GM18870 (cell line): ENCODE data around the gene AP4M1.
A peak's percentile ranks its signal among the peaks of the same experiment; 100 is the strongest.
"Not testable (repeated sequence)": the region's sequence is repeated elsewhere in the genome, so short reads cannot be mapped to it uniquely, and the experiment has no call there.

Experiments
- ATAC-seq: cut with Tn5 transposase; IDR thresholded peaks from one replicate; pipeline ENCODE4 v1.9.1; 2021; ENCODE audit warnings: moderate library complexity; ENCODE audit not compliant: unreplicated experiment

AP4M1 gene

DNA sequence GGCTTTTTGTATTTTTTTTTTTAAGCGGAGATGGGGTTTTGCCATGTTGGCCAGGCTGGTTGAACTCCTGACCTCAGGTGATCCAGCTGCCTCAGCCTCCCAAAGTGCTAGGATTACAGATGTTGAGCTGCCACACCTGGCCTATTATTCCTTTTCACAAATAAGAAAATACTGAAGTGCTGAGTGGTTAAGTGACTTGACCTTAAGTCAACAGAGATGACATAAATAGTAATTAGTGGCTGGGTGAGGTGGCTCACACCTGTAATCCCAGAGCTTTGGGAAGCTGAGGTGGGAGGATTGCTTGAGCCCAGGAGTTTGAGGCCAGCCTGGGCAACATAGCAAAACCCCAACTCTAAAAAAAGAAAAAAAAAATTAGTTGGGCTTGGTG lies 28.8 kb downstream of the AP4M1 start:
- not testable (repeated sequence) for ATAC-seq

DNA sequence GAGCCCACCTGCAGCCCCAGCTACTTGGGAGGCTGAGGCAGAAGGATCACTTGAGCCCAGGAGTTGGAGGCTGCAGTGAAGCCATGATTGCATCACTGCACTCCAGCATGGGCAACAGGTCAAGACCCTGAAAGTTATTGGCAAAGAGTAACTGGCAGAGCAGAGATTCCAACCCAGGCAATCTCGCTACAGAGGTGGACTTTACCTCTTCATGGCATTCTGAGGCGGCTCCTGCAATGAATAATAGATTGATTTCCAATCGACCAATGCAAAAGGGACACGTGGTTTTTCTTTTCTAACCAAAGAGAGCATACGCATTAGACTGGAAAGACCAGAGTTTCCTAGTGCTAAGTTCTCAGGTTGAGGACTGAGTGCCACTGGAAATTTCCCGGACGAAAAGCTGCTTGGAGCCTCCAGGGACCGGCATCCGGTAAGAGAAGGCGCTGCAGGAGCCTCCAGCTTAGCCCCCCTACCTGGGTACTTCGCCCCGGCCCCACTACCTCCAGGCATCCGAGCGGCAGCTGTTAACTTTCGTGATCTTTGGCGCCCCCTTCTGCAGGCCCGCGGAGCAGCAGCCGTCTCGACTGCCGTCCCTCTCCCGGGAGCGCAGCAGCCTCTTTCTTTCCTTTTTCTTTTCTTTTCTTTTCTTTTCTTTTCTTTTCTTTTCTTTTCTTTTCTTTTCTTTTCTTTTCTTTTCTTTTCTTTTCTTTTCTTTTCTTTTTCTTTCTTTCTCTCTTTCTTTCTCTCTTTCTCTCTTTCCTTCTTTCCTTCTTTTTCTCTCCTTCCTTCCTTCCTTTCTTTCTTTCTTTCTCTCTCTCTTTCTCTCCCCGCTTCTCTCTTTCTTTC lies 29.4 kb downstream of the AP4M1 start:
- ATAC-seq: no peak

DNA sequence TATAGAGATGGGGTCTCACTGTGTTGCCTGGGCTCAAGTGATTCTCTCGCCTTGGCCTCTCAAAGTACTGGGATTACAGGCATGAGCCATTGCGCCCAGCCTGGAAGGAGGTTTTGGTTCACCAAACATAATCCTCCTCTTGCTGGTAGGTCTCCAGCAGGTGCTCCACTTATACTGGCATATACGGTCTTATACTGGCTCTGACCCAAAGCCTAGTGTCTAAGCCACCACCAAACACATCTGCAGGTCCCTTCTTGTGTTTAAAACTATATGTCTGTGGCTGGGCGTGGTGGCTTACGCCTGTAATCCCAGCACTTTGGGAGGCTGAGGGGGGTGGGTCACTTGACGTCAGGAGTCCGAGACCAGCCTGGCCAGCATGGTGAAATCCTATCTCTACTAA lies 30.7 kb downstream of the AP4M1 start:
- ATAC-seq: no peak

DNA sequence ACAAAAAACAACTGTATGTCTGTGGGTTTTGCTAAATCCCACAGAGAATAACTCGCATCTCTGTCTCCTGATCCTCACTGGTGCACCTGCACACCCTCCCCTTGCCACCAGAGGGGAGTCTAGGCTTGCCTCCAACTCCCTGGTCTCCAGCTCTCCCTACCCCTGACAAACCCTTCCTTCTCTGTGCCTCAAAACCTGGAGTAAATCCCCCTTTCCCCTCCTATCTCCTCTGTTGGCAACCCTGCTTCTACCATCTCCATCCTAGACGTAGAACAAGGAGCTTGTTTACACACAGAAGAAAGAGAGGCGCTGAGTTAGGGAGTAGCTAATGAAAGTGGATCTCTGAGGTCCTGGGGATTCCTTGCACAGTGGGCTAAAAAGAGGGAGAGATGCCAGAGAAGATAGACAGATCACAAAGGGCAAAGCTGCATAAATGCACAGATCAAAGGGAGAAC lies 31.3 kb downstream of the AP4M1 start:
- no peak for ATAC-seq

DNA sequence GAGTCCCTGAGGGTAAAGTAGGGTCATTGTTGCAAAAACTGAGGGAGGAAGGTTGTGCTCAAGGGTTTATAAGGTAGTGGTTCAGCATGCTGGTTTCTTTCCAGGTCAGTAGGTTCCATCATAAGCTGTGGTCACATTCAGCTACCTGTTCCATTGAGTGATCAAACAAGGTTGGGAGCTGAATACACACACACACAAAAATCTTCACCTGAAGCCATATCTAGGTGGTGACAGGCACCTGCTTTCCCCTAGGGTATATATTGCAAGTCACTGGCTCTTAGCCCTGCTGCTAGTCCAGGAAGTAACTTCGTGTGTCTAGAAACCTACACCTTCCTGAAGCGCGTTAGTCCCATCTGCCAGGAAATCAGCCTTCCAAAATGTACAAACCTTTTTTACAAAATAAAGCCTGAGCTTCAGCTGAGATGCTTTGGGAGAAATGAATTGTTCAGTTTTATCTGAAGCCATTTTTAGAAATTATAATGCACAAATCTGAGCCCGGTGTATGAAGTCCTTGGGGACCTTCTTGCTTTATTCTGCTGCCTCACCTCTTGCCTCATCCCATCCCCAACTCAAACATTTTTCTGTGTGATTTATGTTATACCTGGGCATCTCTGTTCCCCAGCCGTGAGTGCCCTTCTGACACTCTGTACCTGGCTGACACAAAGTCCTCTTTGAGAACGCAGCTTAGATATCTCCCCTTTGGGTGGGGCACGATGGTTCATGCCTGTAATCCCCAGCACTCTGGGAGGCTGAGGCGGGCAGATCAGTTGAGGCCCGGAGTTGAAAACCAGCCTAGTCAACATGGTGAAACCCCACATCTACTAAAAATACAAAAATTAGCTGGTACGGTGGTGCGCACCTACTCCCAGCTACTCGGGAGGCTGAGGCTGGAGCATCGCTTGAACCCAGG lies 36.7 kb downstream of the AP4M1 start:
- no peak for ATAC-seq

DNA sequence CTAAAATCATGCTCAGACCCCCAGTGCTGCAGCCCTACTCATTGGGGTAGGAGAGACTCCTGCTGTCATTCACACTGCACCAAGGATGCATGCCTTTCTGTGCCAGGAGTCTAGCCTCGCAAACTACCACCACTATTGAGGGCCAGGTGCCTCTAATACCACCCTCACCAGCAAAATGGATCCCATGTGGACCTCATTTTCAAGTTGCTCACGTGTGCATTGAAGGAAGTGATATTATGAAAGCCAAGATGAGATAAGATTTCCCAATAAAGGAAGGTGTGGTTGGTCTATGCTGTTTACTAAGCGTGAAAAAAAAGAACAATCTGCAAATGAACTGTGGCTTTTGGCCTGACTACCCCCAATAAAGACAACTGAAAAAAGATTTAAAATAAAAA lies 40.1 kb downstream of the AP4M1 start:
- no peak for ATAC-seq

DNA sequence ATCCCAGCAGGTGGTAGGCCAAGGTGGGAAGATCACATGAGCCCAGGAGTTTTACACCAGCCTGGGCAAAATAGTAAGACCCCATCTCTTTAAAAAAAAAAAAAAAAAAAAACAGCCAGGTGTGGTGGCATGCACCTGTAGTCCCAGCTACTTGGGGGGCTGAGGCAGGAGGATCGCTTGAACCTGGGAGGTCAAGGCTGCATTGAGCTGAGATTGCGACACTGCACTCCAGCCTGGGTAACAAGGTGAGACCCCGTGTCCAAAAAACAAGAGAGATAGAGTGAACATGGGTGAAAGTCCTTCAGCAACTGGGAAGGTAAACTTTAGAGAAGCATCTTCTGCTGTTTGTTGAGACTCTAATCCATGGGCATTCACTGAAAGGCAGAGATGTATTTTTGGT lies 41.0 kb downstream of the AP4M1 start:
- ATAC-seq: no peak

DNA sequence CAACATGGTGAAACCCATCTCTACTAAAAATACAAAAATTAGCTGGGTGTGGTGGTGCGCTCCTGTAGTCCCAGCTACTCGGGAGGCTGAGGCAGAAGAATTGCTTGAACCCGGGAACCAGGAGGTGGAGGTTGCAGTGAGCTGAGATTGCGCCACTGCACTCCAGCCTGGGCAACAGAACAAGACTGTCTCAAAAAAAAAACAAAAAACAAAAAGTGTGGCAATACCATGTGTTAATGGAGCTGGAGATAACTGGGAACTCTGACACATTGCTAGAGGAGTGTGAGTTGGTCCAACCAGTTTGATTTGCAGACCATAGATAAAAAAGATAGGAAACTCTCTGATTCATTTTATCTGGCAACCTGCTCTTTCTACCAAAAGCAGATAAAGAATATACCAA lies 44.9 kb downstream of the AP4M1 start:
- not testable (repeated sequence) for ATAC-seq

DNA sequence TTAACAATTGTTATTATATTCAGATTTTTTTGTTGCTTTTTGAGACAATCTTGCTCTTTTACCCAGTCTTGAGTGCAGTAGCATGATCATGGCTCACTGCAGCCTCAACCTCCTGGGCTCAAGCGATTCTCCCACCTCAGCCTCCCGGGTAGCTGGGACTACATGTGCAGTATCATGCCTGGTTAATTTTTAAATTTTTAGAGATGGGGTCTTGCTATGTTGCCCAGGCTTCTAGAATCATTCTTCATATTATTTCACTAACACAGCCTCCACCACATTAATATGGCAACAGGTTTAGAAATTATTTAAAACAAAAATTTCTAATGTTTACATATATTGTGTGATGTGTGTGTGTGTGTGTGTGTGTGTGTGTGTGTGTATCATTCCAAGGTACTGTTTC lies 45.8 kb downstream of the AP4M1 start:
- ATAC-seq: no peak

DNA sequence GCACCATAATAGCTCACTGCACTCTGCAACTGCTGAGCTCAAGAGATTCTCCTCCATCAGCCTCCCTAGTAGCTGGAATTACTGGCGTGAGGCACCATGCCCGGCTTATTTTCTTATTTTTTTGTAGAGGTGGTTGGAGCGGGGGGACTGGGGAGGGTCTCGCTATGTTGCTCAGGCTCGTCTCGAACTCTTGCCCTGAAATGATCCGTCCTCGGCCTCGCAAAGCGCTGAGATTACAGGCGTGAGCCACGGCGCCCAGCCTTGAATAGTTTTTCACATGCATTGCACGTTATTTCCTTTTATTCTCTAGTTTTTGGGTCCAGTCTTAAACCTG lies 46.7 kb downstream of the AP4M1 start:
- no peak for ATAC-seq

DNA sequence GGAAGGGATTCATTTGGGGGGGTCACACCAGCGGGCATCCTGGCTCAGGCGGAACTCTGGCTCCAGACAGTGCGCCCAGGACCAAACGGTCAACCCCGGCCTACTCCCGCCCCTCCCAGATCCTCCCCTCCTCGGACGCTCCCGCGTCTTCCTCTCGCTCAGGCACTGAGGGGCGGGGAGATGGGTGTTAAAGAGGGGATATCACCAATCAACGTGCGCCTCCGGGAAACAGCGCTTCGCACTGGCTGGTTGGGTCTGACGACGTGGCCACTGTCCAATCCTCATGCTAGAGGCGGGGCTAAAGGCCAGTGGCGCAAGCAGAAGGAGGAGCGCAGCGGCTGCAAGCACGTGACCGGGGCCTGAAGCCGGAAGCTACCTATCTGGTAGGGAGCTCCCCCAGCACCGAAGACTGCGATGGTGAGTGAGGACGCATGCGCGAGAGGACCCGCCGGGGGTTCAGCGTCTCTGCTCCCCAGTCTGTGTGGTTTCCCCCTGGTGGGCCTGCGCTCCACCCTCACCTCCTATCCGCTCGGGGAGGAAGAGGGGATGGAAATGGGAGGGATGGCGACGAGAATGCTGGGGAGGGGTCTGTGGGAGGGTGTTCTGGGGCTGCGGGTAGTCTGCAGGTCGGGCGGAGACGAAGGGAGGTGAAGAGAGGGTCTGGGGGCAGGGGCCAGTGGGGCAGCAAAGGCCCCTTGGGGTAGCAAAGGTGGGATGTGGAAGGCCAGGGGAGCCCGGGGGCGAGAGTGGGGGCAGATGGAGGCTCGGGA lies 47.3 kb downstream of the AP4M1 start, which contains the start of gene LAMTOR4:
TSS of gene LAMTOR4 (plus strand) at position 360 of the 770 bp plus-strand sequence. CDS start at position 415, 55 bp downstream.
- peak; percentile 98 for ATAC-seq

DNA sequence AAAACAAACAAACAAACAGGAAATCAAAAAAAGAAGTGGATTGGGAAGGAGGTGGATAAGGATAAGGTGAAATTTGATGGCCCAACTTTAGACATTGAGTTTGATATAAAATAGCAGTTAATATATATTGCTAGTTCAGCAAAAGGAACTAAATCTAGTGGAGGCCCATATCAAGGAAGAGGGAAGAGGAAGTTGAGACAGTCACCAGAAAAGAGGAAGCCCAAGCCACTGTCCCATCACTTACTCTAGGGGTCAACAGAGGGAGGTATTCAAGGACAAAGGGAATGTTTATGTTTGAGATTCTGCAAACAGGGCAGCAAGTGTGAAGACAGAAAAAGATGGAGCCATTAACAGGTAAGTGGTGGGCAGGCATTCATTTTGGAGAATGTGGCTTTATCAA lies 51.0 kb downstream of the AP4M1 start:
- ATAC-seq: no peak

DNA sequence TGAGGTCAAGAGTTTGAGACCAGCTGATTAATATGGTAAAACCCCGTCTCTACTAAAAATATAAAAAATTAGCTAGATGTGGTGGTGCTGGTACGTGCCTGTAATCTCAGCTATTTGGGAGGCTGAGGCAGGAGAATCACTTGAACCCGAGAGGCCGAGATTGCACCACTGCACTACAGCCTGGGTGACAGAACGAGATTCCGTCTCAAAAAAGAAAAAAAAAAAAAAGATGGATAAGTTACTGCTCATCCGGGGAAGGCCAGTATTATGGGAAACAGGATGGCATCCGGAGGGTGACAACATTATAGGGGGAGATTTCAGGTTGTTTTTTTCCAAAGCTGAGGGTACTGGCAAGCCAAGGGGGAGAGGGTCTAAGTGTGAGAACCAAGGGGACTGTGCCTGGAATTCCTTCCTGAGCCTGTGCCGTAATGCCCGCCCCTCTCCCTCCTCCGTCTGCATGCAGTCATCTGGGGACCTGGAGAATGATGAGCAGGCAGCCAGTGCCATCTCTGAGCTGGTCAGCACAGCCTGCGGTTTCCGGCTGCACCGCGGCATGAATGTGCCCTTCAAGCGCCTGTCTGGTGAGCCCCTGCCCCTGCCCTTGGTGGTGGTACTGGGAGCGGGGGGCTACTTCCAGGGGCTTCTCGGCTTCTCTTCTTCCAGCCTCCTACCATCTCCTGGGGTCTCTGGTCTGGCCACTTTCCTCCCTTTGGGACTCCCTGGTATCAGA lies 51.7 kb downstream of the AP4M1 start:
- ATAC-seq: no peak

DNA sequence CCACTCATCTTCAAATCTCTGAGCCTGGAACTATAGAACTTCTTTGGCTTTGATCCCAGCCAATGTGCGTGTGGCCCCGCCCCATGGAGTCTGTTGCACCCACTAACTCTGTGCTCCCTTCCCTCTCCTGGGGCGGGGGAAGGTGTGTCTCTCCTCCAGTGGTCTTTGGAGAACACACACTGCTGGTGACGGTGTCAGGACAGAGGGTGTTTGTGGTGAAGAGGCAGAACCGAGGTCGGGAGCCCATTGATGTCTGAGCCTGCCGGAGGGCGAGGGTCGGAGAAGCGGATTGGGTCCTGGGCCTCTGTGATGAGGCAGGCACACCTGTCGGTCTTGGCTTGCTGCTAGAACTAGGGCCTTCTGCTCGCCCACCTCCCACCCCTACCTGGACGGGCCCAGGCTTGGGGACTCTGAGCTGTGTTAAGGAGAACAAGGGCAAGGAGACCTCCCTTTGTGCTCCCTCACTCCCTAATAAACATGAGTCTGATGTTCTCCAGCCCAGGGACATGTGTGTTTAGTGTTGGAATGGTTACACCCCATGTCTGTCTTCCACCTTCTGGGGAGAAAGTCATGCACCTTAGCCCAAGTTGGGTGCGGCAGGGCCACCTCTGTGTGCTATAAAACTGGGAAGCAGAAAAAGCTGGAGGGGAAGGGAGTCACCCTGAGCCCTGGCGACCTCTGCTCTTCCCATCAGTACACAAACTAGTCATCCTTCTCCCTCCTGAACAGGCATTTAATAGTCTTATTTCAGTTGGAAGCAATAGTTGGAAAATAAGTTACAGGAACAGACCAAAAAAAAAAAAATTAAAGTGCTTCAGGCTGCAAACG lies 52.5 kb downstream of the AP4M1 start:
- no peak for ATAC-seq

DNA sequence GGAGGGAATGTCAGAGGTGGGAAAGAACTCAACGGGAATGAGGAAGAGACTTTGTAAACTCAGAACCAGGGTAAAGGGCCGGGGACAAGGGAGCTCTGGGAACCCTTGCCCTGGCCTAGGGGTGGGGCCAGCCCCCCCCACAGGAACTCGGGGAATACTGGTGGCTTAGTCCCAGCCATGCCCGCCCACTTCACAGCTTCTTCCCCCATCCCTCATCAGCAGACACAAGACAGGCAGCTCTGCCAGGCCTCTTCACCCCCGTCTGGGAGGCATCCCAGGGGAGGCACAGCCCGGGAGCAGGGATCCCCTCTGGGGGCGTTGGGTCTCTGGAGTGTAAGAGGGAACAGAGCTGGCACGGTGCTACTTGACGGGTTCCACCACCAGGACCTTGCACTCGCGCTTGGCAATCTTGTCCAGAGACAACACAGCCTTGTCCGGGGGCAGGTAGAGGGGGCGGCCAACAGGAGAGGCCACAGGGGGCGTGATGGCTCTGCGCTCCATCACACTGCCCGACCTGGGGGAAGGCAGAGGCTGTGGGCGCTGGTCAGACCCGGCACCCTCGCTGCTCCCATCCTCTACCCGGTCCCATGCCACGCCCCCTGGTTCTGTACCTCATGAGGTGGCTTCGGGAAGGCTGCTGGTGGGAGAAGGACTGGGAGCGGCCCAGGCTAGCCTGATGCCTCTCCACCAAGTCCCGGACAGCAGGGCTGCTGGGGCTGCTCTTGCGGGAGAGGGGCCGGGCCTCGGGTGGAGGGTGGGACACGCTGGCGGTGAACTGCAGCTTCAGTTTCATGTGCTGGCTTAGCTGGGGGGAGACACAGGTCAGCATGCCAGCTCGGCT lies 53.4 kb downstream of the AP4M1 start:
- no peak for ATAC-seq

DNA sequence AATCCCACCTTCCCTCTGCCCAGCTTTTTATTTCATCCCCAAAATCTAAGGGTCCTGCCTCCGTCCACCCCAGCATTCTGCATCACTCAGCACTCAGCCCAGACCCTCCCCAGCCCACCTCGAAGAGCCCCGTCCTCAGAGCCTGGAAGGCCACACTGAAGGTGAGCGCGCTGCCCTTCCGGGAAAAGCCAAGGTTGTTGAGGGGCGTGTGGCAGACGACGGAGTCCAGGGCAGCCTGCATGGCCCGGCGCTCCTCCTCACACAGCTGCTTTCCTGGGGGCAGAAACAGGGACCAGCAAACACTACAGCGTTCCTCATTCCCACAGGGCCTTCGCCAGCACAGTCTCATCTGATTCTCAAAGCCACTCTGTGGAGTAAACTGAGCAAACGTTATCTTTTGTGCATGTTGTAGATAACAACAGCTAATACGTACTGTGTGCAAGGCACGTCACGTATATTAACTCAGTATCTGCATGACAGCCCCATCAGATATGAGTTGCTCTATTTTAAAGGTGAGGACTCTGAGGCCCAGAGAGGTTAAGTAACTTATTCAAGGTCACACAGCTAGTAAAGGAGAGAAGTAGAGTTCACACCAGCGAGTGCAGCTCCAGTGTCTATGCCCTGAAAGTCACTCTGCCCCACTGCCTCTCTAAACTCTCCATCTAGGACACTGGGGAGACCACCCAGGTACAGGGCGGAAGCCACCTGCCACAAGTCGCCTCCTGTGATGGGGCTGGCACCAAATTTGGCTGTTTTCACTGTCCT lies 54.3 kb downstream of the AP4M1 start:
- no peak for ATAC-seq

DNA sequence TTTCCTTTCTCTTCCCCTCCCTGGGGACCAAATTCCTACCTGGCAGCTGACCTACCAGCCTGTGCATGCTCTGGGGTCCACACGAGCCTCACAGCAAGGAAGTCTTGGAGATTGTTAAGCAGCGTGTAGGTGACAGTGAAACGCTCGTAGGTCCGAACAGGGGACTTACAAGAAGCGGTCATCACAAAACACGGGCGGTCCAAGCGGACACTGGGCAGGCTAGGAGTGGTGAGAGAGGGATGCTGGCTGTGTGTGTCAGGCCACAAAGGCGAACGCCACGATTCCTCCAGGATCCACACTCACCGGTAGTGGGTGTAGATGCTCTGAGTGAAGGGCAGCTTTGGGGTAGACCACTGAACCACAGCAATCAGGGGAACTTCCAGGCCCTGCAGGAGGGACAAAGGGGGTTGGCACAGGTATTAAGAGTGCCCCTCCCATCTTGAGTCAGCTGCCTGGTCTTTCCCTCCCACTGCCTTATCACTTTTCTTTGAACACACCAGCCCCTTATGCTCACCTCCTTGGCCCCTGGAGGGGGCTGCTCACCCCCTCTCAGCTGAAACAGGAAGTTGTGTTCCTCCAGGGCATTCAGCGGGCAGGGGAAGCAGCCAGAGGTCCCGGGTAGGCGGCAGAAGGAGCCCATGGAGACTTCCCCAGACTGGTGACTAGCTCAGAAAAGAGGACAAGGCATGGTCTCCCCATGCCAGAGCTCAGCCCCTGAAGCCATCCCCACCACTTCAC lies 55.1 kb downstream of the AP4M1 start:
- no peak for ATAC-seq

DNA sequence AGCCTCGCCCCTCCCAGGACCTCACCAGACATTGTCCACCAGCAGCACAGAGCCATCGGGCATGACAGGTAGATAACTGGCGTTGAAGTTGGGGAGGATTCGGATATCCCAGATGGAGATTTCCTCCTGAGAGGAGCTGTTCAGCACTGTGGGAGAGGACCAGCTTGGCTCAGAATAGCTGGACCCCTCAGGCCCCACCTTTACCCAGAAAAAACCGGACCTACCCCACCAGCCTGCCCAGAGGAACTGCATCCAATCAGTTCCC lies 55.6 kb downstream of the AP4M1 start:
- no peak for ATAC-seq
